Stomach smooth muscle (tissue), 2 donors: ENCODE data around the gene STOML2.

Source experiments
- H3K27ac ChIP-seq: one replicate; pipeline ENCODE4 v1.7.0; 2013; ENCODE audit warnings: mild to moderate bottlenecking, low read length, inconsistent platforms
- H3K27me3 ChIP-seq, 2 donors: one replicate each; pipeline ENCODE4 v1.7.0; 2013; ENCODE audit warnings: low read length in 2 of 2; ENCODE audit not compliant: insufficient read depth in 2 of 2, control insufficient read depth in 1 of 2
- H3K36me3 ChIP-seq, 2 donors: one replicate each; pipeline ENCODE4 v1.7.0; 2013; ENCODE audit warnings: low read length in 2 of 2; ENCODE audit not compliant: control insufficient read depth in 2 of 2, insufficient read depth in 2 of 2
- H3K4me1 ChIP-seq: one replicate; pipeline ENCODE4 v1.7.0; 2013; ENCODE audit warnings: low read length; ENCODE audit not compliant: control insufficient read depth, insufficient read depth
- H3K4me3 ChIP-seq, 2 donors: one replicate each; pipeline ENCODE4 v1.7.0; 2013; ENCODE audit warnings: low read length in 2 of 2
- H3K9ac ChIP-seq, 2 donors: one replicate each; pipeline ENCODE4 v1.7.0; 2013; ENCODE audit warnings: low read length in 2 of 2, mild to moderate bottlenecking in 1 of 2
- H3K9me3 ChIP-seq, 2 donors: one replicate each; pipeline ENCODE4 v1.7.0; 2013; ENCODE audit warnings: low read length in 2 of 2; ENCODE audit not compliant: control insufficient read depth in 2 of 2
- donor health status: healthy.
- donor health status: Pancreatic carcinoma.

The STOML2 gene

GRCh38 chr9:35070823-35071813 lies 31.8 kb downstream of the STOML2 start:
- peaks cover 16 to 23% of the 10 kb centered on the region in 2 donors for H3K36me3 ChIP-seq

GRCh38 chr9:35069020-35069419 lies 33.9 kb downstream of the STOML2 start:
- no peaks in the 10 kb centered on the region for H3K9me3 ChIP-seq
- H3K9ac ChIP-seq = no peak overlapping the region
- H3K4me1 ChIP-seq = peaks cover 36% of the 10 kb centered on the region
- H3K36me3 ChIP-seq = peaks cover 30 to 37% of the 10 kb centered on the region in 2 donors
- no peaks in the 10 kb centered on the region for H3K27me3 ChIP-seq
- peak overlapping the region; percentile 9 to 21 for H3K4me3 ChIP-seq
- H3K27ac ChIP-seq = no peak overlapping the region

More at GRCh38 chr9:35070823-35071813, 31.8 kb downstream of the STOML2 start:
- peaks cover 36% of the 10 kb centered on the region for H3K4me1 ChIP-seq
- peak overlapping the region; percentile 98 for H3K9ac ChIP-seq
- peak overlapping the region; percentile 99 for H3K27ac ChIP-seq
- no peaks in the 10 kb centered on the region for H3K27me3 ChIP-seq
- H3K4me3 ChIP-seq = peak overlapping the region; percentile 76 to 84
- no peaks in the 10 kb centered on the region for H3K9me3 ChIP-seq

DNA sequence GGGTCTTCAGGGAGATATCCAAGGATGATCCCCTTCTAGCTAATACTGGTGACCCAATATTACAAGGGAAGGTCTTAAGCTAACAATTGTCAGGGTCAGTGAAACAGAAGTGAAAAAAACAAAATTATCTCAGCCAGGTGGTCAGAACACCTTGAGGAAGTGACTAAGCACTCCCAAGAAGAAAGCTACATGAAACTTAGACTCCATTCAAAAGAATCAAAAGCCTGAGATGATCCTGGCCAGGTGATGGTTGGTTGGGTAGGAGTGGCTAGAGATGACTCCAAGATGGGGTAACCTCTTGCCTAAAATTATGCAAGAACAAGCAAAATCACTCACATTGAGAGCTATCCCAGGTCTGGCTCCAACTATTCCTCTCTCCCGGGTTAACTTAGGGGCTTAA lies 35.9 kb downstream of the STOML2 start:
- no peak overlapping the region for H3K27ac ChIP-seq
- H3K36me3 ChIP-seq = peaks cover 50 to 57% of the 10 kb centered on the region in 2 donors
- peak overlapping the region in 1 of 2 donors; percentile 5 for H3K9ac ChIP-seq
- H3K27me3 ChIP-seq = no peaks in the 10 kb centered on the region
- H3K9me3 ChIP-seq = no peaks in the 10 kb centered on the region
- no peak overlapping the region for H3K4me3 ChIP-seq
- peaks cover 32% of the 10 kb centered on the region for H3K4me1 ChIP-seq

GRCh38 chr9:35060548-35061207 lies 42.3 kb downstream of the STOML2 start:
- Histone ChIP-seq H3K27ac (no peak overlapping the region), H3K4me1 (no peaks in the 10 kb centered on the region), H3K4me3 (no peak overlapping the region), H3K27me3 (no peaks in the 10 kb centered on the region), H3K36me3 (peaks cover 89 to 94% of the 10 kb centered on the region in 2 donors), H3K9me3 (no peaks in the 10 kb centered on the region), H3K9ac (no peak overlapping the region)

DNA sequence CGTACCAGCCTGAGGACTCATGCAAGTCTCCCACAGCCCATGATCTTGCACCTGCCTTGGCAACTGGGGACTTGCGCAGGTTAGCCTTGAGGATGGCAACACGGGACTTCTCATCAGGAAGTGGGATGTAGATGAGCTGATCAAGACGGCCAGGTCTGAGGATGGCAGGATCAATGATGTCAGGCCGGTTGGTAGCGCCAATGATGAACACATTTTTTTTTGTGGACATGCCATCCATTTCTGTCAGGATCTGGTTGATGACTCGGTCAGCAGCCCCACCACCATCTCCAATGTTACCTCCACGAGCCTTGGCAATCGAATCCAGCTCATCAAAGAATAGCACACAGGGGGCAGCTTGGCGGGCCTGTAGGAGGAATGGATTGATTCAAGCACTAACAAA lies 43.5 kb downstream of the STOML2 start:
- no peaks in the 10 kb centered on the region for H3K27me3 ChIP-seq
- H3K27ac ChIP-seq = no peak overlapping the region
- no peaks in the 10 kb centered on the region for H3K4me1 ChIP-seq
- H3K9me3 ChIP-seq = no peaks in the 10 kb centered on the region
- H3K36me3 ChIP-seq = peaks cover 82 to 85% of the 10 kb centered on the region in 2 donors
- H3K4me3 ChIP-seq = no peak overlapping the region
- H3K9ac ChIP-seq = no peak overlapping the region

DNA sequence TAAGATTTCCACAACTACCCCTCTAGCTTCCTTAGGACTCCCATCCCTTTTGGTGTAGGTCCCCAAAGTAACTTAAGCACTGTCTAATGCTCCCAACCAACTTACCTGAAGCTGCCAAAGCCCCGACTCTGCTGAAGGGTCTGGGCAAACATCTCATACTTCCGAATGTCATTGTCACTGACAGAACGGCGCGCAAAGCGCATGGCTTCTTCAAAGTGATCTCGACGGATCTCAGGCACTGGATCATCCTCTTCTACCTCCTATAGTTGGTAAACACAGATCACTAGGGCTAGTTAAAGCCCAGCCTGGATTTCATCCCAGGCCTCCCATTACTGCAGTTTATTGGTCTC lies 45.7 kb downstream of the STOML2 start:
- Histone ChIP-seq H3K27ac (no peak overlapping the region), H3K27me3 (no peaks in the 10 kb centered on the region), H3K4me1 (no peaks in the 10 kb centered on the region), H3K4me3 (no peak overlapping the region), H3K36me3 (peaks cover 63 to 65% of the 10 kb centered on the region in 2 donors), H3K9ac (no peak overlapping the region), H3K9me3 (no peaks in the 10 kb centered on the region)

DNA sequence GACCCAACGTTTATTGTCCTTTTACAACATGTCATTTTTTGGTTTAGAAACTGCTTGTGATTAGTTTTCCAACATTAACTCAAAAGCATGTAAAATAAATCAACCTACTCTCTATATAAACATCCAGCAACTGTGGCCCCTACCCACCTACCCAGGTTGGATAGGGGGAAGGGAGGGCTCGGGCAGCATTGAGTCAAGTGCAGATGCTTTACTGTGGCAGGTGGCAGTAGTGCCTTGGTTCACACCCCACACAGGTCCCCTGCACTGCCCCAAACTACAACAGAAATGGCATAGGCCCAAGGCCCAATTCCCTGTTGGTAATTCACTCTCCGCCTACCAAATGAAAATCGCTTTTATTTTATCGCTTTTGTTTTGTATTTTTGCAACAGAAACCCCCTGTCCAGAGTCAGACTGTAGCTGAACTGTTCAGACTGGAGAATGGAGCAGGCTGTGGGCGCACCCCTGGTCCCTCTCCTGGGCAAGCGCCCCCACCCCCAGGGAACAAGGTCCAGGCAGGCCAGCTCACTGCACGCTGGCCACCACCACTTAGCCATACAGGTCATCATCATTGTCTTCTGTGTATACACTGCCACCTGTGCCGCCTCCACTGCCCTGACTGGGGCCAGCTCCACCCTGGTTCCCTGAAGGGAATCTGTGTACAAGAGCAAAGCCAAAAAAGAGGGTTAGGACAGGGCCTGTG lies 46.2 kb downstream of the STOML2 start:
- H3K9me3 ChIP-seq = no peaks in the 10 kb centered on the region
- H3K9ac ChIP-seq = no peak overlapping the region
- peaks cover 61 to 63% of the 10 kb centered on the region in 2 donors for H3K36me3 ChIP-seq
- H3K4me3 ChIP-seq = no peak overlapping the region
- no peaks in the 10 kb centered on the region for H3K4me1 ChIP-seq
- H3K27me3 ChIP-seq = no peaks in the 10 kb centered on the region
- H3K27ac ChIP-seq = no peak overlapping the region

DNA sequence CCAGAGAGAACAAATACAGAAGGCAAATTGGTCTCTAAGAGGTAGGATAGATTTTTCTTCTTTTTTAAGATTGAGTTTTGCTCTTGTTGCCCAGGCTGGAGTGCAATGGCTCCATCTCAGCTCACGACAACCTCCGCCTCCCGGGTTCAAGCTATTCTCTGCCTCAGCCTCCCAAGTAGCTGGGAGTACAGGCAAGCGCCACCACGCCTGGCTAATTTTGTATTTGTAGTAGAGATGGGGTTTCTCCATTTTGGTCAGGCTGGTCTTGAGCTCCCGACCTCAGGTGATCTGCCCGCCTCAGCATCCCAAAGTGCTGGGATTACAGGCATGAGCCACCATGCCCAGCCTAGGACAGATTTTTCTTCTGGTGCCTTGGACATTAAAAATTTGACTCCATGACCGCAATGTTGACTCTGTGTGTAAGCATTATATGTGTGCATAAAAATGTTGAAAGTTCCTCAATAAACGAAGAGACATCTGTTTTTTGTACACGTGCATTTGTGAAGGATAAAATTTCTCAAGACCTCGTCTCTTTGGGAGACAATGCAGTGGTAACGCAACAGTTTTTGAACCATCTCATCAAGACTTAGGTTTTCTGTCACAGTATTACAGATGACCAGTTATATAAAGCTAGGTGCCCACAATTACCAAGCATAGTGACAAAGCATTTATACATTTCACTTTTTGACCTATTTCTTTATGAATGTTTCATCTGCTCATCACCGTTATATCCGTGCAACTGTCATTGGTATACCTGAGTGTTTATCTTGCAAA lies 47.9 kb downstream of the STOML2 start:
- H3K36me3 ChIP-seq = peaks cover 52% of the 10 kb centered on the region in 2 donors

DNA sequence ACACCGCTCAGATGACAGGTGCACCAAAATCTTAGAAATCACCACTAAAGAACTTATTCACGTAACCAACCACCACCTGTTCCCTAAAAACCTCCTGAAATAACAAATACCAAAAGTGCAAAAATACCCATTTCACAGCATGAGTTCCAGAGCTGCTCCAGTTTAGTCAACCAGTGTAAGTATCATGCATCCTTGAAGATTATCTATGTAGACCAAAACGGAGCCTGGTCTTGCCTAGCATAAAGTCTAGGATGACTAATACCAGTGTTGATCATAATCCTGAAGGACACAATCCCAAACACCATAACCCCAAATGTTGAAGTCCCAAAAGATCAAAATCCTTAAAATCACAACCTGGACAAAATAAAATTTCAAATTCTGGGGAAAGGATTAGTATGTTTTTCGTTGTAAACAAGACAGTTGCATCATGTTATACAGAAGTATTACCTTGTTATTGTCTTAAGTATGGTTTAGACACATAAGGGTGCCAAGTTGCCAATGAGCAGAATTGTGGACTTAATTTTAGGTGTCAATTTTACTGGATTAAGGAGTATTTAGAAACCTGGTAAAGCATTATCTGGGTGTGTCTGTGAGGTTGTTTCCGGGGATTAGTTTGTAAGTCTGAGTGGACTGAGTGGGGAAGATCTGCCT lies 48.6 kb downstream of the STOML2 start:
- no peak overlapping the region for H3K27ac ChIP-seq
- no peaks in the 10 kb centered on the region for H3K9me3 ChIP-seq
- H3K9ac ChIP-seq = no peak overlapping the region
- no peaks in the 10 kb centered on the region for H3K27me3 ChIP-seq
- H3K4me1 ChIP-seq = no peaks in the 10 kb centered on the region
- no peak overlapping the region for H3K4me3 ChIP-seq
- peaks cover 45 to 47% of the 10 kb centered on the region in 2 donors for H3K36me3 ChIP-seq

More for the DNA sequence above, 47.9 kb downstream of the STOML2 start:
- no peak overlapping the region for H3K9ac ChIP-seq
- no peak overlapping the region for H3K4me3 ChIP-seq
- H3K4me1 ChIP-seq = no peaks in the 10 kb centered on the region
- H3K27me3 ChIP-seq = no peaks in the 10 kb centered on the region
- no peaks in the 10 kb centered on the region for H3K9me3 ChIP-seq
- H3K27ac ChIP-seq = no peak overlapping the region
